Midbrain (tissue), 1 donor: ENCODE results near the gene NBDY.

Source experiments
- DNase-seq: peaks from one replicate; lab custom pipeline; 2025; lab: John Stamatoyannopoulos, UW

NBDY gene

DNA sequence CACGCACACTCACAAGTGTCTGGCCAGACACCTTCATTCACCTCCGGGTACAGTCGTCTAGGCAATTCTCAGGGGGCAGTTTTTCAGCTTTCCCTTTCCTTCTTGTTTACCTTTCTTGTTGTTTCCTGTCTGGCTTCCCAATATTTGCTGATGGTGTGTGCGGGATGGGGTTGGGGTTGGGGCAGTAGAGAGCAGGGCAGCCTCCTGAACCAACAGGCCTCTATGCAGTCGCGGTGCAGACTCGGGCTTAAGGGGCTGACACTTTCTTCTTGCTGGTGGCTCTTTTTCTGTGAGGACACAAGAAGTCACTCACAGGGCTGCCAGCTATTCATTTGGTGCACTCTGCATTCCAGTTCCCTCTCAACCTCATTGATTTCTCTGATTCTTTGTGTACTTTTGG lies 56.4 kb downstream of the NBDY start:
- no peak for DNase-seq

GRCh38 chrX:56786889-56787733 lies 58.1 kb downstream of the NBDY start:
- DNase-seq = no peak

GRCh38 chrX:56787734-56788152 lies 58.7 kb downstream of the NBDY start:
- no peak for DNase-seq

DNA sequence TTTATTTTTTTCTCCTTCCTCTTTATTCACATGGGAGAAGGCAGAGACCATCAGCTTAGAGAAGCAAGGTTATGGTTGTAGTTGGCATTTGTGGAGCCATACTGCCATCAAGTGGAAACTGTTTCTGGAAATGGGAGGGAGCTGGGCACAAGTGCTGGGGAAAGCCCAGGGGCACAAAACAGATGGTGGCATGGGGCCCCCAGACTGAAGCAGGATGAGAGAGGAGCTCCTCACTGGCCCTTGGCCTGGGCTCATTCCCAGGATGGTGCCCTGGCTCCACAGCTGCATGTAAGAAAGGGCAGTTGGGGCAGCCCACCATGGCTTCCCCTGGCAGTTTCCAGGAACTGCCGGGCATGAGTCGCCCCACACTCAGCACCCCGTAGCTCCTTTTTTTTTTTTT lies 59.2 kb downstream of the NBDY start:
- DNase-seq = peak; percentile 85

DNA sequence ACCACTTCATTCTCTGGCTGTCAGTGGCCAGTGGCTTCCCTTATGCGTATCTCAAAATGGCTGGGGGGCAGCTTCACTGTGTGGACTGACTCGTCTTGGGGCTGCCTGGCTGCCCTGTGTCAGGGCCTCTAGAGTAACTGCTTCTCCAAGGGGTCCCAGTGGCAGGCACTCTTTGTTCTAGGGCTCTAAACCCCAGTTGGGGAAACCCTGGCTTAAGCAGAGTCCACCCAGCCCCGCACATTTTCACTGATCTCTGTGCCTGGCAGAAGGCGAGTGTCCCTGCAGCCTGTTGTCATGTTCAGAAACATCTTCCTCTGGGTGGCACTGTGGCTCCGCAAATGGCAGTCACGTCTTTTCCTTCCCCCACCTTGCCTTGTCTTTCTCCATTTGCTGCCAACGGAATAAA lies 59.7 kb downstream of the NBDY start:
- DNase-seq = peak; percentile 79

GRCh38 chrX:56789518-56790070 lies 60.6 kb downstream of the NBDY start:
- no peak for DNase-seq

- DNase-seq = no peak
These were observed 61.7 kb downstream of the NBDY start for GRCh38 chrX:56790778-56791177.

DNA sequence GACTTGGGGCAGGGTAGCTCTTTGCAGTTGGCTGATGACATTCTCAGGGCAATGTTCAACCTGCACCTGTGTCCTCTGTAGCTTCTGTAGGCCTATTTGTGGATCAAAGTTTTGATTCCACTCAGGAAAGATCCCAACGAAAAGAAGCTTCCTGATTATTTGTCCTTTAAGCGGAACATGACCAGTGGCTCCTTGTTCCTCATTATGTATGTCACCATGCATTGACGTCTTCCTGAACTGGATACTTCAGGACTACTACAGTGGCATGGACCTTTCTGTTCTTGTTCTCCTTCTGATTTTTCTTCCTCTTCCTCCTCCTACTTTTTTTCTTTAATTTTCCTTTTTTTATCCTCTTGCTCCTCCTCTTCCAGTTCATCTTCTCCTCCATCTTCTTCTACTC lies 62.4 kb downstream of the NBDY start:
- DNase-seq = no peak

- DNase-seq = no peak
These were observed 63.4 kb downstream of the NBDY start for GRCh38 chrX:56792270-56793111.

- DNase-seq = no peak
These were observed 64.0 kb downstream of the NBDY start for GRCh38 chrX:56793112-56793430.

DNA sequence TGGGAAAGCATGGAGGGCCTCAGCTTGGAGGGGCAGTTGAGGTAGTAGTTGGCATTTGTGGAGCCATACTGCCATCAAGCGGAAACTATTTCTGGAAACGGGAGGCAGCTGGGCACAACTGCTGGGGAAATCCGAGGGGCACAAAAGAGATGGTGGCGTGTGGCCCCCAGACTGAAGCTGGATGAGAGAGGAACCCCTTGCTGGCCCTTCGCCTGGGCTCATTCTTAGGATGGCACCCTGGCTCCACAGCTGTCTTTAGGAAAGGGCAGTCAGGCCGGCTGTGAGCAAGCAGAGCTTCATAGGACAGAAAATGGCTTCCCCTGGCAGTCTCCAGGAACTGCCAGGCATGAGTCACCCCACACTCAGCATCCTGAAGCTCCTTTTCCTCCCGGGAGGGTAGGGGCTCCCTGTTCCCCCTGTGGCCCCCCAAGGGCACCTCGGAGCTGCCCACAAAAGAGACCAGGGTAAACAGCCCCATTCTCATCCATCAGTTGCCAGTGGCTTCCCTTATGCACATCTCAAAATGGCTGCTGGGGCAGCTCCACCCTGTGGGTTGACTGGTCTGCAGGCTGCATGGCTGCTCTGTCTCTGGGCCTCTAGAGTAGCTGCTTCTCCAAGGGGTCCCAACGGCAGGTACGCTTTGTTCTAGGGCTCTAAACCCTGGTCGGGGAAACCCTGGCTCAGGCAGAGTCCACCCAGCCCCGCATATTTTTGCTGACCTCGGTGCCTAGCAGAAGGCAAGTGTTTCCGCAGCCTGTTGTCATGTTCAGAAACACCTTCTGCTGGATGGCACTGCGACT lies 64.7 kb downstream of the NBDY start:
- DNase-seq = peak; percentile 42

GRCh38 chrX:56794404-56795230 lies 65.6 kb downstream of the NBDY start:
- no peak for DNase-seq

DNA sequence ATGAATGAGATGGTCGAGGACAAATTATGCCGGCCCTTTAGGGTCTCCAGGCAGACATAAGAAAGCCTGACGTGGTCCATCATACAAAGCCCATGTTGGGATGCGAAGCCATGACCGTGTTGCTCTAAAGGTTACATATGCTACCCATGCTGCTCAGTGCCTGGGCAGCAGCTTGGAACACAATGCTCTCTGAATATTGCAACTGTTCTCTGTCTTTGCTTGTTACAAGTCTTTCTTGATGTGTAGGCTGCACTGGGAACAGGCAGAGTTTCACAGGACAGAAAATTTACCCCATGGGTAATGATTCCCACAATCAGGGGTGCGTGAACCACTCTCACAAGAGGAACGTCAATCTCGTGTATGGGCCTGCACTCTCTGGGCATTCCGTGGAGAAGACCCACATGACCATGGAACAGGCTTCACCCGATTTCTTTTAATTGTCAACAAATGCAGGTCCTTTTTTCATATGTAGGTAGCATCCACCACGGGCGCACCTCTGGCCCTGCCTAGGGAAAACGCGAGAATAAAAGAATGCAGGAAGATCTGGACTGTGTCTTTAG lies 66.3 kb downstream of the NBDY start:
- DNase-seq = no peak

- no peak for DNase-seq
These were observed 67.8 kb downstream of the NBDY start for GRCh38 chrX:56796641-56797395.

DNA sequence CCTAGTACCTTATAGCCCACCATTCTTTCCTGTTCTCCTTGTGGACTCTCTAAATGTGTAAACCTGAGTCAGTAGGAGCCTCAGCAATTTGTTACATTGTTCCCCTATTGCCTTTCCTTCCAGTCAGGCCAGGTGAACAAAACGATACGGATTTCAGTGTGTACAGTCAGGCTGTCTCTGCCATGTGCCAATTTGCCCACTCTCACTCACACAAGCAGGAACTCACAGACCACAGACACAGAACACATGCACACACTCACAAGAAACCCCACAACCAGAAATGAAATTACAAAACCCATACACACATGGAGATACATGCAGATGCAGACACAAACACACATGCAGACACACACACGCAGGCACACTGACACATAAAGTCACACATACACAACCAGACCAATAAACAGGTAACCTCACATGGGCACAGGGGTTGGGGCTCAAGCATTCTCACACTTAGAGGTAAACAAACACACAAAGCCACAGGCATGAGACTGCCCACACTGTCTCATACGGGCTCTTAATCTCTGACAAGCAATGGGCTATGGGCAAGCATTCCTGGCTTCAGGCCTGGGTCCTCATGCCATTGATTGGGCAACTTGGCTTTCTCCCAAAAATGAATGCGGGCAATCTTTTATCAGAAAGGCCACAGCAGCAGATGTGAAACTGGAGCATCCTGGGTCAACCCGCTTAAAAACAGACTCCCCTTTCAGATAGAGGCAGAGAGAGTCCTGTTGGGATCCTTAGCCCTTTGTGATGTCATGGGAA lies 68.7 kb downstream of the NBDY start:
- no peak for DNase-seq

GRCh38 chrX:56798339-56798711 lies 69.3 kb downstream of the NBDY start:
- no peak for DNase-seq

DNA sequence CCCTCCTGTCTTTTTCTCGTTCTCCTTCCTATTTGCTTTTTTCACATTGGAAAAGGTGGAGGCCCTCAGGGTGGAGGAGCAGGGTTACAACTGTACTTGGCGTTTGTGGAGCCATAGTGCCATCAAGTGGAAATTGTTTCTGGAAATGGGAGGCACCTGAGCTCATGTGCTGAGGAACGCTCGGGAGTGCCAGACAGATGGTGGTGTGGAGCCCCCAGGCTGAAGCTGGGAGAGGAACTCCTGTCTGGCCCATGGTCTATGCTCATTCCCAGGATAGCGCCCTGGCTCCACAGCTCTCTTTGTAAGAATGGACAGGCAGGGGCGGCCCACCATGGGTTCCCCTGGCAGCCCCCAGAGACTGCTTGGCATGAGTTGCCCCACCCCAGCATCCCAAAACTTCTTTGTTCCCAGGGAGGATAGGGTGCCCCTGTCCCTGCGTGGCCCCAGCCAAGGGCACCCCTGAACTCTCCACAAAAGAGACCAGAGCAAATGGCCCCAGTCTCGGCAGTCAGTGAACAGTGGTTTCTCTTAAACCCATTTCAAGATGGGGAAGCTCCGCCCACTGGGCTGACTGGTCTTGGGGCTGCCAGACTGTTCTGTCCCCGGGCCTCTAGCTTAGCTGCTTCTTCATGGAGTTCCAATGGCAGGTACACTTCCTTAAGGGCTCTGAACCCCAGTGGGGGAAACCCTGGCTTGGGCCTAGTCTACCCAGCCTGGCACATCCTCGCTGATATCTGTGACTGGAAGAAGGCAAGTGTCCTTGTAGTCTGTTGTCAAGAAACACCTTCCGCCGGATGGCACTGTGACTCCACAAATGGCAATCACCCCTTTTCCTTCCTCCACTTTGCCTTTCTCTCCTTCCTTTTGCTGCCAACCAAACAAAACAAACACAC lies 70.1 kb downstream of the NBDY start:
- peak; percentile 51 for DNase-seq

- DNase-seq = no peak
These were observed 71.3 kb downstream of the NBDY start for GRCh38 chrX:56800307-56800706.
